Loucy (cell line): Measurements from ENCODE around the gene PDE4D.

Experiments
- CTCF ChIP-seq: fragments of 200-600 bp; sonication (generic); conservative IDR thresholded peaks from 2 replicates; pipeline ENCODE4 v1.5.1; 2014; ENCODE audit warnings: mild to moderate bottlenecking, antibody characterized with exemption, low read length
- EZH2phosphoT487 ChIP-seq: fragments of 200-600 bp; IDR thresholded peaks from 2 replicates; pipeline ENCODE4 v1.6.1; 2018; ENCODE audit warnings: antibody characterized with exemption, mild to moderate bottlenecking, moderate library complexity, borderline replicate concordance

GRCh38 chr5:59560553-59560952, 333.0 kb downstream of the PDE4D start:
- no peak for TF ChIP-seq CTCF
- TF ChIP-seq EZH2phosphoT487 = no peak
